Stimulated activated CD8-positive, alpha-beta memory T cell treated with anti-CD3 and anti-CD28 coated beads, Interleukin-15, amount 100 ng/mL, for 48 hours (primary cell): ENCODE data around the gene FBL.

ENCODE experiments used
- DNase-seq, 2 donors: peaks; one replicate each; pipeline ENCODE4 v3.0.0-alpha.2; 2020; ENCODE audit warnings: low read depth in 2 of 2

Gene FBL

GRCh38 chr19:39788244-39788643, 57.9 kb downstream of the FBL start:
- DNase-seq, result no peak
